AG09309 (cell line): ENCODE results near the gene TBCK.

ENCODE experiments used
- DNase-seq: peaks from one replicate; pipeline ENCODE4 v3.0.0-alpha.2; 2010; ENCODE audit warnings: low read depth
- H3K4me3 ChIP-seq: 2 replicates; pipeline ENCODE4 v1.5.1; 2011; ENCODE audit warnings: mild to moderate bottlenecking, low read depth, low read length, moderate library complexity; ENCODE audit not compliant: control insufficient read depth
- TF ChIP-seq, protein P1 (sequence below): IDR thresholded peaks from 2 replicates; pipeline ENCODE4 v1.5.1; 2011; ENCODE audit warnings: mild to moderate bottlenecking, low read depth, low read length, inconsistent platforms; ENCODE audit not compliant: insufficient read depth, control insufficient read depth; ENCODE audit errors: missing control alignments

TBCK gene

DNA sequence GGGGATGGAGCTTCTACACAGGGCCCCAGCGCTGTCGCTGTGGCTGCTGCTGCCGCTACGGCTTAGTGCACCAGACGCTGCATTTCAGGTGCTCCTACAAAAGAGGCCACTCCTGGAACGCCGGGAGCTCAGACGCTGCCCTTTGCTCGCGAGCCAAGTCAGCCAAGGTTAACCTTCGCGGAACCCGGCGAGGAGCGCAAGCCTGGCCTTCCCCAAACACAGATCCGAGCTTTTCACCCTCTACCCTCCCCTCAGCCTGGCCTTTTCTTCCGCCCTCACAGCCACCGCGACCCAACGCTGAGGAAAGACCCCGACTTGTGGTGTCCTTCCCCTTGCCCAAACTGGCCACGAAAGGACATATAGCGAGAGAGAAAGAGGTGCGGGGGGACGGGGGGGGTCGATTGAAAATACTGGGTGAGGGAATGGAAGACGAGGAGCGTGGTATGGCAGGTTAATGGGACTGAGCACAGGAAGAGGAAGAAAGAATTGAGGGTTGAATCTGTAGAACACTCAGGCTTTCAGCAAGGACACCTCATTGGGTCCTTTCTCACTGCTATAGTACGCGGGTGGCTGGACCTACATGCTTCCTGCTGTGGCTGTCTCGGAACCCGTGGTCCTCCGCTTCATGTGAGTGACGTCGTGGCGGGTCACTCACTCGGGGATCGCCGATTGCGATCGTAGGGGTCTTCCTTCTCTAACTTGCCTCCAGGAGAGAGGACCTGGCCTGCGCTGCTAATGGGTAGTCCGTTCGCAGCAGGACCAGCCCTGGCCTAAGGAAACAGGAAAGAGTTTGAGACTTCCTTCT lies at the start of gene TBCK, which contains the start of gene AIMP1:
TSS of gene TBCK (minus strand) at position 242 of the 805 bp plus-strand sequence. CDS start 7,249 bp downstream, outside the sequence.
TSS of gene AIMP1 (plus strand) at position 583 of the 805 bp plus-strand sequence. CDS start 8,460 bp downstream, outside the sequence.
- H3K4me3 ChIP-seq = peak within 1 kb of the TSS; percentile 86
- peak; percentile 59 for DNase-seq
- TF ChIP-seq, protein P1, sequence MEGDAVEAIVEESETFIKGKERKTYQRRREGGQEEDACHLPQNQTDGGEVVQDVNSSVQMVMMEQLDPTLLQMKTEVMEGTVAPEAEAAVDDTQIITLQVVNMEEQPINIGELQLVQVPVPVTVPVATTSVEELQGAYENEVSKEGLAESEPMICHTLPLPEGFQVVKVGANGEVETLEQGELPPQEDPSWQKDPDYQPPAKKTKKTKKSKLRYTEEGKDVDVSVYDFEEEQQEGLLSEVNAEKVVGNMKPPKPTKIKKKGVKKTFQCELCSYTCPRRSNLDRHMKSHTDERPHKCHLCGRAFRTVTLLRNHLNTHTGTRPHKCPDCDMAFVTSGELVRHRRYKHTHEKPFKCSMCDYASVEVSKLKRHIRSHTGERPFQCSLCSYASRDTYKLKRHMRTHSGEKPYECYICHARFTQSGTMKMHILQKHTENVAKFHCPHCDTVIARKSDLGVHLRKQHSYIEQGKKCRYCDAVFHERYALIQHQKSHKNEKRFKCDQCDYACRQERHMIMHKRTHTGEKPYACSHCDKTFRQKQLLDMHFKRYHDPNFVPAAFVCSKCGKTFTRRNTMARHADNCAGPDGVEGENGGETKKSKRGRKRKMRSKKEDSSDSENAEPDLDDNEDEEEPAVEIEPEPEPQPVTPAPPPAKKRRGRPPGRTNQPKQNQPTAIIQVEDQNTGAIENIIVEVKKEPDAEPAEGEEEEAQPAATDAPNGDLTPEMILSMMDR = no peak

DNA sequence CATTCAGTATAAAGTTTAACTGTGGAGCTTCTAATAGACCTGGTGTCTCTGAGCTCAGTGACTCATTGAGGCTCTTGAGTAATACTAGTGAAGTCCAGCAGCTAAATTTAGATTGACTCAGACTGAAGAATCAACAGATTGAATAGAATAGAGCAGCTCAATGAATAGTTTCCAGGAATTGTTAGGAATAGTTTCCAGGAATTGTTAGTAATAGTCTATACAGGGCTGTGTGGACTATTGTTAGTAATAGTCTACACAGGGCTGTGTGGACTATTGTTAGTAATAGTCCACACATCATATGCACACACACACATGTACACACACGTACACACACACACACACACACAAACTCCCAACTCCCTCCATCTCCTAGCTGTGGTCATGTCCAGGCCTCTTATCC lies 49.6 kb upstream of the TBCK start:
- H3K4me3 ChIP-seq = no peak overlapping the region
- peak; percentile 82 for DNase-seq
- TF ChIP-seq, protein P1 = no peak

DNA sequence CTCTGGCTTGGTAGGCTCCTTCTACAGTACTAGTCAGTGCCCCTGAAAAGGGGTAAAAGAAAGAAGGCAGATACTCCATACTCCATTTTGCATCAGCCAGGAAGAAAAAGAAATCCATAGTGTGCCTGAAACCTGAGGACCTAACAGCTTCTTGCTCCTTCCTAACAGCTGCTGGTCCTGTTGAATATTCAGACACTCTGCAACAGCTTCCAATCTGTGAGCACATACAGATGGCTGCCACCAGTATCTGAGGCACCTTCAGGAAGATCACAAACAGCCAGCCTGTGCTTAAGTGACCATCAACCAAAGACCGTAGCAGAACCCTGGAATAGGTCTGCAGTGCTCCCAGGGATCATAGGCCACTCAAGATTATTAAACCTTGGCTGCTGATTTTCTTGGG lies 48.3 kb upstream of the TBCK start:
- H3K4me3 ChIP-seq = no peak overlapping the region
- no peak for DNase-seq
- TF ChIP-seq, protein P1 = no peak

DNA sequence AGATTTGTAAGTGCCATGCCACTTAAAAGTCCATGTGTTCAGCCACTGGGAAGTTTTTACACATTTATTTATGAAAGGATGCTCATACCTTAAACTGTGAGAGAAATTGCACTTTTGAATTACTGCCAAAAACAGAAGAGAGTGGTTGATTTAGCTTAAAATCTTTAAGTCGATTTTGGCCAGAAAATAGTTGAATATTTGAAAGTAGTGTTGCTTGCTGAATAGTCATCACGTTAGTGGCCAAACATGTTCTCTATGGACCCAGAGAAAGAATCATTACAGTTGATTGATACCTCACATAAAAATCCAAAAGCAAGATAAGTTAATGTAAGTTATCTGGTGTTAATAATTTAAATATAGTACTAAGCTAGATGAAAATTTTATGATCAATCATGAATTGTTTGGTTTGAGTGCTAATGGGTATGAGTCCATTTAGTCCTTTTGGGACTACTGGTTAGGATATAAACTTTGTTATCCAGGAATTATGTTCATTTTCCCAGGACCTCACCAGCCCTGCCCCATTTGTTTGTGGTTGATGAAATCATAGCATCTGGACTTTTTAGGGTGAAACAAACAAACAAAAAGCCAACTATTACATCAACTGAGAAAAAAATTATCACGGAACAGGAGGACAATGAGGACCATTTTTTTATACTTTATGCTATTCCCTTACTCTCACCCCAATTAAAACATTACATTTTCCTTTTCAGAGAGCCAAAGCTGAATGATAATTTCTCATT lies 46.2 kb upstream of the TBCK start:
- H3K4me3 ChIP-seq = no peak overlapping the region
- TF ChIP-seq, protein P1 = no peak
- DNase-seq = no peak

DNA sequence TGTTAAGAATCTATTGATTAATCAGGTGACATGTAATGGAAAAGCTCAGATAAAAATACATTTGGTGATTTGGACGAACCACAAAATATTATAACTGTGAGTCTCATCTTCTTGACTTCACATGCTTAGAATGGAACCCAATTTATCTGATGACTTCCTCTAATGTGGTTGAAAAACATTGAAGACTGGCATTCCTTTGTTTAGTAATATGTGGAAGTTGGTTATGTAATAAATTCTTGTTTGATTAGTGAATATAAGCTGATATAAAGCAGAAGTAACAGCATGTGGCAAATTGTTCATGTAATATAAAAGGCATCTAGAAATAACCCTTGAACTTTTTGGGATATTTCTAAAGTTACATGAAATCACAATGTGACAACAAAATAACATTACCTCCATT lies 42.9 kb upstream of the TBCK start:
- peak; percentile 58 for DNase-seq
- no peak overlapping the region for H3K4me3 ChIP-seq
- TF ChIP-seq, protein P1 = no peak

DNA sequence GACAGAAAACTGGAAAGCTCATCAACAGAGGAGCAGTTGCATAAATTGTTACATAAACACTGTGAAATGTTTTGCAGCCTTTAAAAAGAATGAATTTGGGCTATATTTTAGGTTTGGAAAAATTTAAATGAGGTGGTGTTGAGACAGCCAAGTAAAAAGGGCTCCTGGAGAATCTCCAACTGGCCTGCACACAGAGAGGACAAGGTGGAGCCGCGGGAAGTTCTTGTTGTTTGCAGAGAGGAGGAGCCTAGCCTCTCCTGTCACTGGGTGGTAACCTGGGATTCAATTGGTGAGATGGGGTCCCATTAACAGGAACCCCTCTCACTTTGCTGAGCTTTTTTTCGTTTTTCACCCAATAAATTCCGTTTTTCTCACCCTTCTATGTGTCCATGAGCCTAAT lies 39.2 kb upstream of the TBCK start:
- no peak for DNase-seq
- no peak overlapping the region for H3K4me3 ChIP-seq
- TF ChIP-seq, protein P1 = no peak
